SKM-1 treated with dmso at 0.1 percent for 144 hours (cell line): ENCODE measurements around the gene GALNT9.
A peak's percentile ranks its signal among the peaks of the same experiment; 100 is the strongest.
"Not testable (repeated sequence)": the region's sequence is repeated elsewhere in the genome, so short reads cannot be mapped to it uniquely, and the experiment has no call there.

Experiments used
- DNase-seq: peaks from one replicate; lab custom pipeline; 2025; ENCODE audit not compliant: unreplicated experiment; lab: John Stamatoyannopoulos, UW

Gene GALNT9

DNA sequence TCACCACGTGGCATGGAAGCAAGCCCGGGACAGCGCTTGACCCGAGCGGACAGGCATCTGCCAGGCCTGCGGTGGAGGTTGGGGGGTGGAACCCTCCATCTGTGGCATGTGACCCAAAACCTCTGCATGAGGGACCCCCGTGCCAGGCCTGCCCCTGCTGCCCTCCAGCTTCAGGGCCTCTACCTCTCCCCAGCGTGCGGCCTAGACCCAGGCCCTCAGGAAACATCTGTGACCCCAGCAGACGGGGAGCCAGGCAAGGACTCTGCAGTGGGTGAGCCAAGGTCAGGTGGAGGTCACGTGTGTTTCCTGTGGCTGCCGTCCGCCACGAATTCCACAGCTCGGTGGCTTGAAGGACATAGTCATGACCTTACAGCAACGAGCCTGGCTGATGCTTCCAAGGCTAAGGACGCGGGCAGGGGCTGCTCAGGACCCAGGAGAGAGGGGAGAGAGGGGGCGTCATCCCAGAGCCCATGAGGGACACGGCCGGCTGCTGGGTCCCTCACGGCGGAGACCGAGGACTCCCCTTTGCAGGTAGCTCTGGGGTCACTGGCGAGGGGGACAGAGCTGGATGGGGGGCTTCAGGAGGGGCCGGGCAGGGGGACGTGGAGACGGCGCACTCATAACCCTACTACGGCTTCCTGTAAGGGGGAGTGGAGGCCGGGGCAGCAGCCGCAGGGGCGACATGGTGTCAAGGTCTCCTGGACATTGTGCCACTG is 91.5 kb downstream of the GALNT9 start:
- no peak for DNase-seq

DNA sequence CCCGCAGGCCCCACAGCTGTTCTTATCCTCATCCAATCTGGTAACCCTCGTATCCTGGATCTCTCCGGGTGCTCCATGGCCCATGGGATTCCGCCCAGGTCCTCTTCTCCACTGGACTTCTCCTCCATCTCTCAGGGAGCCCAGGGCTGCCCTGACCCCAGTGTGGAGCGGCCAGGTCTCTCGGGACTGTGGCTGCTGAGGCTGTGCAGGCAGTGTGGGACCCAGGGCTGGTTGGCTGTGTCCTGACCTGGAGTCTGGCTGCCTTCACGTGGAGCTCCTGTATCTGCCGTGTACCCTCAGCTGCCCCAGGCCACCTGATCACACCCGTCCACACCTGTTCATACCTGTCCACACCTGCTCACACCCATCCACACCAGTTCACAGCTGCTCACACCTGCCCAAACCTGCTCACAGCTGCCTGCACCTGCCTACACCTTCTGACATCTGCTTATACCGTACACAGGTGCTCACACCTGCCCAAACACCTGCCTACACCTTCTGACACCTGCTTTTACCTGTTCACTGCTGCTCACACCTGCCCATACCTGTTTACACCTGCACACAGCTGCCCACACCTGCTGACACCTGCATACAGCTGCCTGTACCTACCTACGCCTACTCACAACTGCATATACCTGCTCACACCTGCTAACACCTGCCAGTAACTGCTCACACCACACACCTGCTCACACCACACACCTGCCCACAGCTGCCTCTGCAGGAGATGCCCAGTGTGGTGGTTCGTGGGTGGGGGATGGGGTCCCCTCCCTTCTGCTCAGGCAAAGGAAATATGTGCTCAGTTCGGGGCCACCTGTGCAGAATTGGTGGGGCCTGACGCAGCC is 92.2 kb downstream of the GALNT9 start:
- no peak for DNase-seq

DNA sequence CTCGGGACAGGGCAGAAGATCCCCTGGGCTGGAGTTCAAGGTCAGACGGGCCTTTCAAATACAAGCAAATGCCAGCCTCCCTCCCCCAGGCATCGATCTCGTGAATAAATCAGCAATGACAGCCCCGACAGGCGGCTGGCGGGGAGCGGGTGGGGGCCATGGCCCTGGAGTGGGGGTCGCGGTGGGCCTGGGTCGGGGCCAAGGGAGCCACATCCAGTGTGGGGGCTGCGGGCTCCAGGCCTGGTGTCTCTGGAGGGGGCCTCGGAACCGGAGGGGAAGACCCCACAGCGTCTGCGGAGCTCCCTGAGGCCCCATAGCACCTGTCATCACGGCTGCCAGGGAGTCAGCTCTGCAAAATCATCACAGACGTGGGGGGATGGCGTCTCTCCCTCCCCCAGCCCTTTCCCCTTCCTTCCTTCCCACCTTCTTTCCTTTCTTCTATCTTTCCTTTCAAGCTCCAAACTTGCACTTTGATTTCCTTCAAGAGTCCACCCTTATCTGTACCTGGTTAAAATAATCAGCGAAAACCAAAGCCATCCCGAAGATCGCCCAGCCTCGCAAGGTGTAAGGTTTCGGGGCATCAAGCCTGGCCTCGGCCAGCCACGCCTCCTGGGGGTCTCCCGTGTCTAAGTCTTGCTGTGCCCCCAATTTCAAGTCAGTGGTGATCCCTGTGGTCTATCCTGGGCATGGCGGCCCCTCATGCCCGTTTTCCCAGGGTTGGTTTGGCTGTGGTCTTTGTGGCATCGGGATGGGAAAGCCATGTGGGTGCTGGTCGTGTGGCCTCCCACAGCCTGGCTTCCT is 93.1 kb downstream of the GALNT9 start:
- DNase-seq, result no peak

DNA sequence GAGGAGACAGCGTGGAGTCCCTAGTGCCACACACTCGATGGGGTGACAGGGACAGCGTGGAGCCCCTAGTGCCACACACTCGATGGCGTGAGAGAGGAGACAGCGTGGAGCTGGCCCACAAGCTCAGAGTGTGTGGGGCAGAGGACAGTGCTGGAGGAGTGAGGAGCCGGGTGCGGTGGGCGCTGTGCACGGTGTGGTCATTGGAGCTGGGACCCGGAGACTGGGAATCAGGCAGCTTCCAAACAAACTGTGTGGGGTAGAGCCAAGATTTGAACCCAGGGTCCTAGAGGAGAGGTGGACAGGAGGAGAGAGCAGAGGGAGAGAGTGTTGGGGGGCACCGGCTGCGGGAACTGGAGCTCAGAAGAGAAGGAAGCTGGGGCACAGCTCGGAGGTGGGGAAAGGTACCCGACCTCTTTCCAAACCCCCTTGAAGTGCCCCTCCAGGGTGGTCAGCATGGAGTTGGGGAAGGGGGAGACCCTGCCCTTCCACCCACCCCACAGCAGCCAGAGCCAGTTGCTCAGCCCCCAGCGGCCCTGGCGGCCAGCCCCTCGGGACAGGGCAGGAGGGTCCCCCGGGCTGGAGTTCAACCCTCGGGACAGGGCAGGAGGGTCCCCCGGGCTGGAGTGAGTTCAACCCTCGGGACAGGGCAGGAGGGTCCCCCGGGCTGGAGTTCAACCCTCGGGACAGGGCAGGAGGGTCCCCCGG is 94.1 kb downstream of the GALNT9 start:
- no peak for DNase-seq

DNA sequence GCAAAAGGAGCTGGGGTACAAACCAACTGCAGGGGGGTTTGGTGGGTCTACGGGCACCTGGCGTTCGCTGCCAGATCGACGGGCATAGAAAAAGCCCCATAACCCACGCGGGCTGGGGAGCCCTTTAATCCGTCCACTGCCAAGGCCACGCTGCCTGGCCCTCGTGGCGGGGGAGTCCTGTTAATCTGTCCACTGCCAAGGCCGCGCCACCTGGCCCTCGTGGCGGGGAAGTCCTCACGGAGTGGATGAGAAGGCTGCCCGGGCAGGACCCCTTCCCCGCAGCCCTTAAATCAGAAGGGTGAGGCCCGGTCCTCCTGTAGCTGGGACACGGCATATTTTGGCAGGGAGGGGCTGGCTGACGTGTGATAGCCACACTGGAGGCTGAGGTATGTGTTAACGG is 99.0 kb downstream of the GALNT9 start:
- no peak for DNase-seq

DNA sequence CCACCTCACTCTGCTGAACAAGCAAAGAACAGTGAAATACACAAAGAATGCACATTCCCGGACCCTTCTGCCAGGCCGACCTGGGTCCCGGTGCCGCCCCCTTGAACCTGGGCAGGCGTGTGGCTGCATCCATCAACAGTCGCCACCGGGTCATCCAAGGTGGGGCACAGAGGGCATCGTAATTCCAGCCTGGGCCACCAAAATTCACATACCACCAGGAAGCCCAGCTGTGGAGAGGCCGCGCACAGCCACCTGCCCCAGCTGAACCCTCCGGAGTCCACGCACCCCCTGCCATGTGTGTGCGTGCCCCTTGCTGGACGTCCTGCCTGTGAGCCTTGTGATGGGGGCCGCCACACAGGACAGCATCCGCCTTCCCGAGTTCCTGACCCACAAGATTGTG is 99.5 kb downstream of the GALNT9 start:
- DNase-seq, result no peak

DNA sequence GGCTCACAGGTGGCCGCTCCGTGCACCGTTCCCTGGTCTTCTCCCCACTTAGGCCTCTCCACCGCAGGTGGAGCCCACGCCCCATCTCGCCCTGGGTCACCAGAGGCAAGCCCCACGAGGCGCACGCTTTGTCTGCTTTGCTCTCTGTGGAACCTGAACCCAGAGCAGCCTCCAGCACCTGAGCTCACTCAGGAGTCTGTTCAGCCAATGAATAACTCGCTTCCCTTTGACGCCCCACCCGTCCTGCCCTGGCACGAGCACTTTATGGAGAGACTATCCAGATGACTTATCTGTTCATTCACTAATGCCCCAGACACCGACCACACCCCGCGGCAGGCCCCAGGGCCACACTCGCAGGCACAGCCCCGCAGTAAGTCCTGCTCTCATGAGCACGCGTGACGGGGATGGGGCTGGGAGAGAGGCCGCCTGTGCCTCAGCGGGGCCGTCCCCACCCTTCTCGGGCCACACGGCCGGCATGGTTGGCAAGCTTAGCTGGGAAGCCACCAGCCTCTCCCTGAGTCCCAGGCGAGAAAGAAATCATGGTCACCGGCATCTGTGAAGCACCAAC is 100.1 kb downstream of the GALNT9 start:
- DNase-seq, result no peak

DNA sequence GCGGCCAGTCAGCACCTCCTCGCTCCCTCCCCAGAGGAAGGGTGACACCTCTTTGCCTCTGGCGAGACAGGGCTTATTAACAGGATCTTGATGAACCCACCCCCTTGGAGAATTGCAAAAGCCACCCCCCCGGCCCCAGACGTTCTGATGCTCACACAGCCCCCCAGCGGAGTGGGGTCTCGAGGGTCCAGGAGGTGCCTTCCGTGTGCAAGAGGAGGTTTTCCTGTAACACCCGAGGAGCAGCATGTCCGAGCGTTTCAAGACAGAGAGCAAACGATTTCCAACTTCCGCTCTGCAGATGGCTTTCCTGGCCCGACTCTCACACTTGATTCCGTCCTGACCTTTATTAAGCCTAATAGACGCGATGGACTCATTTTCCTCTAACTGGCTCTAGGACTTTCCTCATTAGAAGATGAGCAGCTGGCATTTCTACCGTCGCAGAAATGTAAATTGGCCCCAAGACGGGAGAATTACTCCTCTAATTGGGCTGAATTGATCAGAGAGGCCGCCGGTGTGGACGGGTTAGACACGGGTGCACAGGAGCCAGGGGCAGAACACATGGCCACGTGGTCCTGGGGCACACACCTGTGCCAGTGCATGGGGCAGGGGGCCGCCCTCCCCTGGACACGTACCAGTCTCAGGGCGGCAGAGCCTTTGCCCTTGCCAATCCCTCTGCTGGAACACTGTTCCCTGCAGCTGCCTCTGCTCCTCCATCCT is 100.8 kb downstream of the GALNT9 start:
- DNase-seq, result no peak

DNA sequence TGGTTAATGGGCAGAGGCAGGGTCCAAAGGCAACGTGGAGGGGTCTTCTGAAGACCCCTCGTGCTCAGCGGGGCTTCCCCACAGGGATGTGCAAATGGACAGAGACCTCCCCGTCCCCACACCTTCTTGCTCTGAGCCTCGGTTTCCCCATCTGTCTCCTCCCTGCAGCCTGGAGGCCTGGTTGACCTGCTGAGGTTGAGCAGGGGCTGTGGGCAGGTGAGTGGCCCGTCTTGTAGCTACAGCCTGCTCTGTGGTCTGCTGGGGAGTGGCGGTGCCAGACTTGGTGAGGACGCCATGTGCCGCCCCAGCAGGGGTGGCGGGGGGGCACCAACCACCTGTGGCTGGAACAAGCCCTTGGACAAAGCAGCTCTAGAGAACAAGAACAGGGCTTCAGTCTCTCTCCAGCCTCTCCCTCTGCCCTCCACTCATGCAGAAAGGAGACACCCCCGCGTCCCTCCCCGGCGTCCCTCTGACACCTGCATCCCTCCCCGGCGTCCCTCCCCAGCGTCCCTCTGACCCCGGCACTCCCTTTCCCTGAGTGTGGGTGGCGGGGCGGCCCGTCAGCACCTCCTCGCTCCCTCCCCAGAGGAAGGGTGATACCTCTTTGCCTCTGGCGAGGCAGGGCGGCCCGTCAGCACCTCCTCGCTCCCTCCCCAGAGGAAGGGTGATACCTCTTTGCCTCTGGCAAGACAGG is 101.5 kb downstream of the GALNT9 start:
- no peak for DNase-seq

DNA sequence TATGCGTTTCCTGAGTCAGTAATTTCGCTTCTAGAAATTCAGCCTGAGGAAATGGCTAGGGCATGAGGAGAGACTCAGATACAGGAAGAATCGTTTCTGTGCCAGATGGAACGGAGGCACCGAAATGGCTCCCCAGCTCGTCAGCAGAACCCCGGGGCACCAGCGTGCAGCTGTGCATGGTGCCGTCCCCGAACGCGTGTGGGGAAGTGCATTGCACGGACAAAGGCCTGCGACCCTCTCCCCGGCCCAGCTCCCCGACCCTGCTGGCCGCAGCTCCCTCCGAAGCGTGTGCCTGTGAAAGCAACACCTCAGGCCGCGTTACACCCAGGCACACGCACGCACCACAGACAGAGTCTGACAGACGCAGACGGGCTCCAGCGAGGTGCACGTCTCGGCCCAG is 102.3 kb downstream of the GALNT9 start:
- no peak for DNase-seq

DNA sequence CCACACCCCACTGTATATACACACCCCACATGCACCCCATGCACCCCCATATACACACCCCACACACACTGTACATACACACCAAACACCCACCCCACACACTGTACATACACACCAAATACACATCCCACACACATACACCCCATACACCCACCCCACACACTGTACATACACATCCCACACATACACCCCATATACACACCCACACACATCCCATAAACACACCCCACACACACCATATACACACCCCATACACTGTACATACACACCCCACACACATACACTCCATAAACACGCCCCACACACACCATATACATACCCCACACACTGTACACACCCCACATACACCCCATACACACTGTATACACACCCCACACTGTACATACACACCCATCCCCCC is 102.8 kb downstream of the GALNT9 start:
- no peak for DNase-seq

DNA sequence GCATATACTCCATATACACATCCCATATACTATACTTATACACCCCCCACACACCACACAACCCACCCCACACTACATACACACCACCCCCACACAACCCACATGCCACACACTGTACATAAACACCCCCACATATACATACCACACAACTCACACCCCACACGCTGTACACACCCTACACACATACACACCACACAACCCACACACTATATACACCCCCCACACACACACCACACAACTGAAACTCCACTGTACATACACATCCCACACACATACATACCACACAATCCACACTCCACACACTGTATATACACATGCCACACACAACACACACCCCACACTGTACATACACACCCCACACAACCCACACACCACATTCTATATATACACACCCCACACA is 104.2 kb downstream of the GALNT9 start:
- DNase-seq, result no peak

DNA sequence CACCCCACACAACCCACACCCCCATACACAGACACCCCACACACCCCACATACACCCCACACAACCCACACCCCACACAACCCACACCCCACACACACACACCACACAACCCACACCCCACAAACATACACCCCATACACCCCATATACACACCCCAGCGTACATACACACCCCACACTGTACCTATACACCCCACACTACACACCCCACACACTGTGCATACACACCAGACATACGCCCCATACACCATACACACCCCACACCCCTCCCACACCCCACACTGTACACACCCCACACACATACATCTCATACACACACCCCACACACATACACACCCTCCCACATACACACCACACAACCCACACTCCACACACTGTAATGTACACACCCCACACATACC is 104.9 kb downstream of the GALNT9 start:
- DNase-seq, result no peak

DNA sequence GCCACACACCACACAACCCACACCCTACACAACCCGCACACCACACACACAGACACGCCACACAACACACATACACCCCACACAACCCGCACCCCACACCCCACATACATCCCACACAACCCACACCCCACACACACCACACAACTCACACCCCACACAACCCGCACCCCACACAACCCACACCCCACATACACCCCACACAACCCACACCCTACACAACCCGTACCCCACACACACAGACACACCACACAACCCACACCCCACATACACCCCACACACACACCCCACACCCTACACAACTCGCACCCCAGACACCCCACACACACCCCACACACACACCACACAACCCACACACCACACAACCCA is 106.6 kb downstream of the GALNT9 start:
- no peak for DNase-seq

DNA sequence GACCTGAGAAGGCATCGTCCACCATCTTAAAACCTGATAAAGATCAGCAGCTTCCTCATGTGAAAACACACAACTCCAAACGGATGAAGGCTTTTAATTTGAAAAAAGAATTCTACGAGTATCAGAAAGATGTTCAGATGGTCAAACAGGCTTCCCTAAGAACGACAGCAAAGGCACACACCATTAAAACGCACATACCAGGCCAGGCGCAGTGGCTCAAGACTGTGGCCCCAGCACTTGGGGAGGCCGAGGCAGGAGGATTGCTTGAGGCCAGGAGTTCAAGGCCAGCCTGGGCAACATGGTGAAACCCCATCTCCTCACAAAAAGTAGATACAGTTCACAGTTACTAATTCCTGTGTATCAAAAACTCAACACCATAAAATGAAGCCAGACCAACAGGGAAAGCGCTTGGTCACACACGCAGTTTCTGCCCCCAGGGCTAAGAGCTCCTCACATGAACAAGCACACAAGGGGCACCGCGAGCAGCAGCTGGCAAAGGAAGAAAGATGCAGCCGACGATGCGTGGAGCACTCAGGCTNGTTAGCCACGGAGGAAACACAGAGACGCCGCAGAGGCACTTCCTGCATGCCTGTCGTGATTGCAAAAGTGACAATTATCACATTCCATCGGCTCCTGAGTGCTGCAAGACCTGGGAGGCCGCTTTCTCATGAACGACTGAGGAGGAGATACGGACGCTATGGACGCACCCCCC is 107.1 kb downstream of the GALNT9 start:
- peak; percentile 15 for DNase-seq

DNA sequence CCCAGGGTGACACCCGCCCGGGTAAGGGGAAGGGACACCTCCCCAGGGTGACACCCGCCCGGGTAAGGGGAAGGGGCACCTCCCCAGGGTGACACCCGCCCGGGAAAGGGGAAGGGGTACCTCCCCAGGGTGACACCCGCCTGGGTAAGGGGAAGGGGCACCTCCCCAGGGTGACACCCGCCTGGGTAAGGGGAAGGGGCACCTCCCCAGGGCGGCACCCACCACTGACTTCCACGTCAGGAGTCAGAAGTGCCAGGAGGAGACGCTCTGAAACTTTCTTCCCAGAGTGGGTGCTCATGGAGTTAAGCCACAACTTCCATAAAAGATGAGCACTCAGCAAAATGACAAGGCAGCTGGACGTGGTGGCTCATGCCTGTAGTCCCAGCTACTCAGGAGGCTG is 109.6 kb downstream of the GALNT9 start:
- DNase-seq, result not testable (repeated sequence)

DNA sequence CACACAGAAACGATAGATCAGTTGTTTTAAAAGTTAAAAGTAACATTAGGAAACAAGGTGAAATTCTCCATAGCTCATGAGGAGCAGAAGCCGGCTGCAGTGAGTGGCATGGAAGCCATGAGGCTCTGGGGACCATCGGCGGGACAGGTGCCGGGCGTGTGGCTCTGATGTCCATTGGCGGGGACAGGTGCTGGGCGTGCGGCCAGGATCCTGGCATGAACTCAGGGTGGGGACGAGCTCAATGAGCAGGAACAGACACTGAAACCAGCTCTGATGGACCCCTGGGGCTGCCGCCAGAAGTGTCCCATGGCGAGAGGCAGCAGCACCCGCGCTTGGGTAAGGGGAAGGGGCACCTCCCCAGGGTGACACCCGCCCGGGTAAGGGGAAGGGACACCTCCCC is 110.1 kb downstream of the GALNT9 start:
- DNase-seq, result no peak

DNA sequence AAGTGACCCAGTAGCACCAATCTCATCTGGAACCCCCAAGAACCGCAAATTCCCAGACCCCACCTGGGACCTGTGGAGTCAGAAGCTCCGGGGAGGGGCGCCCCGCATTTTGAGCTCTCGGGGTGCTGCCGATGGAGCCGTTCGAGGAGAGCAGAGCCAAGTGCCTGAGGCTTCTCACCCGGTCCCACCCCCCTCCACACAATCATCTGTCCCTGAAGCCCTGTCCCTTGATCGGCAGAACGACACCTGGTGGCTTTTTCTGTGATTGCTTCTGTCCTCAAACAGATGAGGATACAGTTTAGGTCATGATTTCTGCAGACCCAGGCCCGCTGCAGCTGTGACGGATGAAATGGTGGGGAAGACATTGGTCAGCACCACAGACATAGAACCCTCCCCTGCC is 110.5 kb downstream of the GALNT9 start:
- no peak for DNase-seq

DNA sequence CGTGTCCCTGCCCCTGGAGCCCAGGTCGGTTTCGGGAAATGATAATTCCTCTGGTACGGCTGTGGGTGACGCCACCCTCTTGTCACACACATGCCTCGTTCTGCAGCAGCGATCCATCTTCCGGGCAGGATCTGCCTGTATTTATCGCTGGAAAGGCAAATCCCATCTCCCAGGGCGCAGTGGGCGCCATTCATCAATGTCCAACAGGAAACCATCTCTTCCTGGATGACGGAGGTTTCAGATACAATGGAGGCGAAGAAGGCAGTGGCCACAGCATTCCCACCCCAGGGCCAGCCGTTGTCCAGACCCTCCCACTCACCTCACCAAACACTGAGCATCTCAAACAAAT is 110.9 kb downstream of the GALNT9 start:
- no peak for DNase-seq
